Mucosa of rectum (tissue), 2 donors: Measurements from ENCODE around the gene GPSM1.
A peak's percentile ranks its signal among the peaks of the same experiment; 100 is the strongest.

ENCODE experiments used
- H3K27ac ChIP-seq, 2 donors: one replicate each; pipeline ENCODE4 v1.7.0; 2013; ENCODE audit warnings: inconsistent platforms in 2 of 2, low read depth in 2 of 2, low read length in 2 of 2
- H3K27me3 ChIP-seq, 2 donors: one replicate each; pipeline ENCODE4 v1.7.0; 2013; ENCODE audit warnings: low read length in 2 of 2; ENCODE audit not compliant: control insufficient read depth in 2 of 2, insufficient read depth in 2 of 2
- H3K36me3 ChIP-seq, 2 donors: one replicate each; pipeline ENCODE4 v1.7.0; 2013; ENCODE audit warnings: low read length in 2 of 2; ENCODE audit not compliant: control insufficient read depth in 2 of 2, insufficient read depth in 2 of 2
- H3K4me1 ChIP-seq, 2 donors: one replicate each; pipeline ENCODE4 v1.7.0; 2013; ENCODE audit warnings: low read length in 2 of 2, mild to moderate bottlenecking in 1 of 2; ENCODE audit not compliant: control insufficient read depth in 2 of 2, insufficient read depth in 2 of 2
- H3K4me3 ChIP-seq, 2 donors: one replicate each; pipeline ENCODE4 v1.7.0; 2013; ENCODE audit warnings: low read length in 2 of 2
- H3K9ac ChIP-seq, 2 donors: one replicate each; pipeline ENCODE4 v1.7.0; 2013; ENCODE audit warnings: low read length in 2 of 2, low read depth in 1 of 2, mild to moderate bottlenecking in 1 of 2
- H3K9me3 ChIP-seq, 2 donors: one replicate each; pipeline ENCODE4 v1.7.0; 2013; ENCODE audit warnings: low read length in 2 of 2; ENCODE audit not compliant: control insufficient read depth in 2 of 2
- donor health status: healthy.
- donor health status: Normal muscosa, but diverticular disease.

Gene GPSM1

GRCh38 chr9:136292026-136292538 lies 35.3 kb upstream of the GPSM1 start:
- no peak overlapping the region for H3K4me3 ChIP-seq
- H3K4me1 ChIP-seq = peaks cover 6 to 9% of the 10 kb centered on the region in 2 donors
- H3K9ac ChIP-seq = no peak overlapping the region
- peaks cover 0 to 4% of the 10 kb centered on the region in 2 donors for H3K27me3 ChIP-seq
- no peak overlapping the region for H3K27ac ChIP-seq
- no peaks in the 10 kb centered on the region for H3K9me3 ChIP-seq
- H3K36me3 ChIP-seq = no peaks in the 10 kb centered on the region

- H3K9me3 ChIP-seq = no peaks in the 10 kb centered on the region
- no peak overlapping the region for H3K9ac ChIP-seq
- H3K36me3 ChIP-seq = no peaks in the 10 kb centered on the region
- no peak overlapping the region for H3K27ac ChIP-seq
- no peak overlapping the region for H3K4me3 ChIP-seq
- no peaks in the 10 kb centered on the region for H3K27me3 ChIP-seq
- H3K4me1 ChIP-seq = peaks cover 7 to 10% of the 10 kb centered on the region in 2 donors
Observed at GRCh38 chr9:136292591-136293448, 34.5 kb upstream of the GPSM1 start.

- Histone ChIP-seq H3K9me3 (no peaks in the 10 kb centered on the region), H3K27ac (no peak overlapping the region), H3K9ac (no peak overlapping the region), H3K36me3 (no peaks in the 10 kb centered on the region), H3K27me3 (no peaks in the 10 kb centered on the region), H3K4me1 (peaks cover 7 to 10% of the 10 kb centered on the region in 2 donors), H3K4me3 (no peak overlapping the region)
Observed at GRCh38 chr9:136293476-136294077, 33.8 kb upstream of the GPSM1 start.

GRCh38 chr9:136294437-136294836 lies 32.9 kb upstream of the GPSM1 start:
- H3K36me3 ChIP-seq = no peaks in the 10 kb centered on the region
- no peaks in the 10 kb centered on the region for H3K9me3 ChIP-seq
- no peak overlapping the region for H3K27ac ChIP-seq
- no peak overlapping the region for H3K4me3 ChIP-seq
- H3K9ac ChIP-seq = no peak overlapping the region
- H3K27me3 ChIP-seq = no peaks in the 10 kb centered on the region
- peaks cover 7 to 10% of the 10 kb centered on the region in 2 donors for H3K4me1 ChIP-seq

GRCh38 chr9:136295055-136295454 lies 32.3 kb upstream of the GPSM1 start:
- H3K27me3 ChIP-seq = no peaks in the 10 kb centered on the region
- no peaks in the 10 kb centered on the region for H3K9me3 ChIP-seq
- peaks cover 7 to 10% of the 10 kb centered on the region in 2 donors for H3K4me1 ChIP-seq
- no peak overlapping the region for H3K9ac ChIP-seq
- no peak overlapping the region for H3K4me3 ChIP-seq
- H3K27ac ChIP-seq = no peak overlapping the region
- H3K36me3 ChIP-seq = no peaks in the 10 kb centered on the region

GRCh38 chr9:136295542-136296433 lies 31.6 kb upstream of the GPSM1 start:
- Histone ChIP-seq H3K4me1 (peaks cover 7 to 10% of the 10 kb centered on the region in 2 donors), H3K36me3 (no peaks in the 10 kb centered on the region), H3K9ac (no peak overlapping the region), H3K27me3 (no peaks in the 10 kb centered on the region), H3K9me3 (no peaks in the 10 kb centered on the region), H3K4me3 (no peak overlapping the region), H3K27ac (no peak overlapping the region)

- Histone ChIP-seq H3K4me1 (peaks cover 7 to 10% of the 10 kb centered on the region in 2 donors), H3K9me3 (no peaks in the 10 kb centered on the region), H3K4me3 (peak overlapping the region; percentile 47 to 64), H3K27ac (peak overlapping the region in 1 of 2 donors; percentile 56), H3K9ac (no peak overlapping the region), H3K36me3 (no peaks in the 10 kb centered on the region), H3K27me3 (no peaks in the 10 kb centered on the region)
Observed at GRCh38 chr9:136296434-136297015, 30.8 kb upstream of the GPSM1 start.

GRCh38 chr9:136297016-136297691 lies 30.2 kb upstream of the GPSM1 start:
- Histone ChIP-seq H3K27ac (peak overlapping the region in 1 of 2 donors; percentile 56), H3K4me3 (peak overlapping the region; percentile 47 to 64)

More at GRCh38 chr9:136297016-136297691, 30.2 kb upstream of the GPSM1 start:
- no peaks in the 10 kb centered on the region for H3K27me3 ChIP-seq
- H3K9me3 ChIP-seq = no peaks in the 10 kb centered on the region
- H3K36me3 ChIP-seq = no peaks in the 10 kb centered on the region
- peaks cover 7 to 10% of the 10 kb centered on the region in 2 donors for H3K4me1 ChIP-seq
- no peak overlapping the region for H3K9ac ChIP-seq
